ENCODE measurements around the gene TAS1R1.

Gene TAS1R1

GRCh38 chr1:6554907-6555778 lies at the start of gene TAS1R1:
TSS of gene TAS1R1 (plus strand) at chr1:6555307. CDS start at chr1:6555374, 67 bp downstream.
- DNase-seq = no peak

GRCh38 chr1:6505367-6506209 lies 49.5 kb upstream of the TAS1R1 start:
- DNase-seq = no peak

GRCh38 chr1:6506210-6507036 lies 48.7 kb upstream of the TAS1R1 start:
- DNase-seq = no peak

- no peak for DNase-seq
Measured at GRCh38 chr1:6507037-6507428, 48.1 kb upstream of the TAS1R1 start.

- DNase-seq = no peak
Measured at GRCh38 chr1:6507461-6507911, 47.6 kb upstream of the TAS1R1 start.

- no peak for DNase-seq
Measured at GRCh38 chr1:6508154-6508815, 46.8 kb upstream of the TAS1R1 start.

GRCh38 chr1:6508816-6509189 lies 46.3 kb upstream of the TAS1R1 start:
- no peak for DNase-seq

GRCh38 chr1:6509220-6509918 lies 45.7 kb upstream of the TAS1R1 start:
- no peak for DNase-seq

- DNase-seq = no peak
Measured at GRCh38 chr1:6509919-6510291, 45.2 kb upstream of the TAS1R1 start.

GRCh38 chr1:6510493-6510892 lies 44.6 kb upstream of the TAS1R1 start:
- DNase-seq = no peak

GRCh38 chr1:6511056-6511455 lies 44.1 kb upstream of the TAS1R1 start:
- DNase-seq = no peak

- no peak for DNase-seq
Measured at GRCh38 chr1:6511561-6512244, 43.4 kb upstream of the TAS1R1 start.

- no peak for DNase-seq
Measured at GRCh38 chr1:6512245-6512907, 42.7 kb upstream of the TAS1R1 start.

- DNase-seq = no peak
Measured at GRCh38 chr1:6512908-6513280, 42.2 kb upstream of the TAS1R1 start.

- no peak for DNase-seq
Measured at GRCh38 chr1:6513320-6513801, 41.7 kb upstream of the TAS1R1 start.

- no peak for DNase-seq
Measured at GRCh38 chr1:6515771-6516170, 39.3 kb upstream of the TAS1R1 start.

GRCh38 chr1:6517435-6517851 lies 37.7 kb upstream of the TAS1R1 start:
- no peak for DNase-seq

- no peak for DNase-seq
Measured at GRCh38 chr1:6519491-6519934, 35.6 kb upstream of the TAS1R1 start.

- no peak for DNase-seq
Measured at GRCh38 chr1:6519935-6520671, 35.0 kb upstream of the TAS1R1 start.

- DNase-seq = no peak
Measured at GRCh38 chr1:6521536-6521935, 33.6 kb upstream of the TAS1R1 start.

All from activated CD4-positive, CD25-positive, alpha-beta regulatory T cell treated with anti-CD3 and anti-CD28 coated beads, Interleukin-2, amount 50 U/mL, for 72 hours (primary cell).